GM18526 (cell line): Measurements from ENCODE around the gene C19orf12.

Experiments used
- POLR2A ChIP-seq: IDR thresholded peaks from 3 replicates; pipeline ENCODE4 v1.6.1; 2011; ENCODE audit not compliant: insufficient read length; ENCODE audit errors: extremely low read depth

C19orf12 gene

DNA sequence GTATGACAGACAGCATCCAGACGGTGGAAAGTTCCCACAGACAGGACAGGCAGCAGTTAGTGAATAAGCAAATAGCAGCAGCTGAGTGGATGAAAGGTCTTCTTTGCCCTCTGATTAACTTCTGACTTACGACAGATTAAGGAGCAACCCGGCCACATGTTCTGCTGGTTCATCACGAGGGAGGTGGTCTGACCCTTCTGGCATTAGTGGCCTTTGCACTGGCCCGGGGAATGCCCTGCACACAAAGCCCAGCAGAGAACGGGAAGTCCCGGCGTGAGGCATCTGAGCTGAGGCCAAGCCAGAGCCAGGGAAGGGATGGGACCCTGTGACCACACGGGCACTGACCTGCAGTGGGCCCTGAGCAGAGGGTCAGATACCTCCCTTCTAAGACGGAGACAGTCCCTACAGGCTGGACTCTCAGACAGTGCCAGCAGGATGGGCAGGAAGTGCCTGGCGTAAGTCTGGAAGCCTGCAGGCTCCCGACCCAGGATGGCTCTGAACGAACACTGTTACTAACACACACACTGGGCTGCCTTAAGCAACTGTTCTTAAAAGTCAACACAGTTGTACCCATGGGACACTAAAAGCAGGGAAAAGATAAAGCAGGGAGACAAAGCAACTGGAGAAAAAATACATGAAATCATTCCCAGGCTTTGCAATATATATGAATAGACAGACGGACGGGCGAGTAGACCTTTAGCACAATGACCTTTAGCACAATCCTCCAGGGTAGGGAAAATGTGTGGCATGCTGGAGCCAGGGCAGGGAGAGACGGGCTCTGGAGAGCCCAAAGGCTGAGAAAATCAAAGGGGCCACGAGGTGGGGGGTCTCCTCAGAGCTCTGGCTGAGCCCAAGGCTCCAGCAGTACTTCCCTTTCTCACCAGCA is 6.3 kb downstream of the C19orf12 start:
- no peak for TF ChIP-seq POLR2A

DNA sequence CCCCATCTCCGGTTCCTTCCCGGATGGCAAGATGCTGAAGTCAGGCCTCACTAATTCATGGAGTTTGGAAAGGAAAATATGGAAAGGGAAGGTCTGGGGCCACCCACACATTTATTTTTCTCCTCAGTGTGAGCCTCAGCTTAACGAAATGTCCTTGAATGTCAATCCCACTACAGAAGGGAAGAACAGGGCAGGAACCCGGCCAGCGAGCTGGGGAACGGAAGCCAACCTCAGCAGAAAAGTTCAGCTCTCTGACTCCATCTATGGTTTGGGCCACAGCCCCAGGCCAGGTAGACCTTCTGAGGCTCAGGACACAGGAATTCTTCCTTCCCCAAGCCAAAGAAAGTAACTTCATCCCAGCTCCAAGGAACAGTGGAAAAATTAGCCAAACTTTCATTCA is 8.4 kb downstream of the C19orf12 start:
- no peak for TF ChIP-seq POLR2A

DNA sequence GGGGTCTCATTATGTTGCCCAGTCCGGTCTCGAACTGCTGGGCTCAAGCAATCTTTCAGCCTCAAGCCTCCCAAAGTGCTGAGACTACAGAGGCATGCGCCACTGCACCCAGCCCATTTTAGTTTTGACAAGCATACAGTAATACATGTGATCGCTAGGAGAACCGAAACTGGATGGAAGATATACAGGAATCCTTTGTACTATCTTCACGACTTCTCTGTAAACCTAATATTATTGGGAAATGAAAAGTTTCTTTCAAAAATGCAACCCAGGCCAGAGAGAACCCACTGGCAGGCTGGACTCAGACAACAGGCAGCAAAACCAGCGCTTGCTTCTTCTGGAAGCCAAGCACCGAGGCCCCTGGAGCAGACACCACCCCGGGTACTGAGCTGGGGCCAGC is 9.4 kb downstream of the C19orf12 start:
- no peak for TF ChIP-seq POLR2A

DNA sequence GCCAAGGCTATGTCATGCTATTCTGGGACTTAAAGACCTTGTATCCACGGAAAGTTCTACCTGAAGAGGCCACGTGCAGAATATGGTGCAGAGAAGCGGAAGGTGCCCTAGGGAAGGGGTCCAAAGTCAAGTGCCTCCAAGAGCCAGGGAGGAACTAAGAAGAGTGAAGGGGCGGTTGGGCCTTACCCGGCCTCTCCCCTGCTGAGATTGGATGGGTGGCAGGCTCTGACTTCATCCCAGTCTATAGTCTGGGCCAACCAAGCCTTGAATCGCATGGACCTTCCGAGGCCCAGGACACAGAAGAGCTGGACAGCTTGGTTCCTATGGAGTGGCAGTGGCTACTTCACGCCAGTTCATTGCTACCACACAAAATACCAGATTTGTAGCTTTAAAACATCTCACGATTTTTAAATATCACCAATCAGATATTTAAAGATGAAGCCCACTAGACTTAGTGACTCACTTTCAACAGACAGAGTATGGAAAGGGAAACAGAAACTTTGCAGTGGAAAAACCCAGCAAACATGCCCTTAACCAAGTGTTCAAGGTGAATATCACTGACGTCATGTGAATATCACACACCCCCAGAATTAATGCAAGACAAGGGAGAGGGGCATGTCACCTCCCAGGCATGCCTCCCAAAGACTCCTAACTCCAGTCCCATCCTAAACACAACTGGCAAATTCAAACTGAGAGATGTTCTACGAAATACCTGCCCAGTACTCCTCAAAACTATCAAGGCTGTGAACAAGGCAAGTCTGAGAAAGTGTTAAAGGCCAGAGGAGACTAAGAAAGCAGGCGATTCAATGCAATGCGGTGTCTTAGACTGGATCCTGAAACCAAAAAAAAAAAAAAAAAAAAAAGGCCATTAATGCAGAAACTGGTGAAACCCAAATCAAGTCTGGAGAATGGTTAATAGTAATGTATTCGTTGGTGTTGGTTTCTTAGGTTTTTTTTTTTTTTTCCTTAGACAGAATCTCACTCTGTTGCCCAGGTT is 10.2 kb downstream of the C19orf12 start:
- no peak for TF ChIP-seq POLR2A

GRCh38 chr19:29702963-29703320 is 12.1 kb downstream of the C19orf12 start:
- no peak for TF ChIP-seq POLR2A

- no peak for TF ChIP-seq POLR2A
These were observed 12.7 kb downstream of the C19orf12 start for GRCh38 chr19:29702161-29702962.

GRCh38 chr19:29700498-29700897 is 14.6 kb downstream of the C19orf12 start:
- no peak for TF ChIP-seq POLR2A

- TF ChIP-seq POLR2A, result no peak
These were observed 15.2 kb downstream of the C19orf12 start for GRCh38 chr19:29699861-29700260.

DNA sequence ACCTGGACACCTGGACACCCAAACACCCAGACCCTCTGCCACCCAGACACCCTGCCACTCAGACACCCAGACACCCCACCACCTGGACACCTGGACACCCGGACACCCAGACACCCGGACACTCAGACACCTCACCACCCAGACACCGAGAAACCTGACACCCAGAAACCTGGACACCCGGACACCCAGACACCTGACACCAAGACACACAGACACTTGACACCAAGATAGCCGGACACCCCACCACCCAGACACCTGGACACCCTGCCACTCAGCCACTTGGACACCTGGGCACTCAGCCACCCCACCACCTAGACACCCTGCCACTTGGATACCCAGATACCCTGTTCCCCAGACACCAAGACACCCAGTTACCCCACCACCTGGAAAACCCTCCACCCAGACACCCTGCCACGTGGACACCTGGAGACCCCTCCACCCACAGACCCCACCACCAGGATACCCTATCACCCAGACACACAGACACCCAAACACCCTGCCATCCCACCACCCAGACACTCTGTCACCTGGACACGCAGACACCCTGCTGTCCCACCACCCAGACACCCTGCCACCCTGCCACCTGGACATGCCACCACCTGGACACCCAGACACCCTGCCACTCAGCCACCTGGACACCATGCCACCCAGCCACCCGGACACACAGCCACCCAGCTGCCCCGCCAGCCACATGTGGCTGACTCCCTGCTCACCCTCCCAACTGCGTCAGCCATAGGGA is 17.4 kb downstream of the C19orf12 start:
- no peak for TF ChIP-seq POLR2A

GRCh38 chr19:29696565-29696846 is 18.6 kb downstream of the C19orf12 start:
- TF ChIP-seq POLR2A, result no peak

DNA sequence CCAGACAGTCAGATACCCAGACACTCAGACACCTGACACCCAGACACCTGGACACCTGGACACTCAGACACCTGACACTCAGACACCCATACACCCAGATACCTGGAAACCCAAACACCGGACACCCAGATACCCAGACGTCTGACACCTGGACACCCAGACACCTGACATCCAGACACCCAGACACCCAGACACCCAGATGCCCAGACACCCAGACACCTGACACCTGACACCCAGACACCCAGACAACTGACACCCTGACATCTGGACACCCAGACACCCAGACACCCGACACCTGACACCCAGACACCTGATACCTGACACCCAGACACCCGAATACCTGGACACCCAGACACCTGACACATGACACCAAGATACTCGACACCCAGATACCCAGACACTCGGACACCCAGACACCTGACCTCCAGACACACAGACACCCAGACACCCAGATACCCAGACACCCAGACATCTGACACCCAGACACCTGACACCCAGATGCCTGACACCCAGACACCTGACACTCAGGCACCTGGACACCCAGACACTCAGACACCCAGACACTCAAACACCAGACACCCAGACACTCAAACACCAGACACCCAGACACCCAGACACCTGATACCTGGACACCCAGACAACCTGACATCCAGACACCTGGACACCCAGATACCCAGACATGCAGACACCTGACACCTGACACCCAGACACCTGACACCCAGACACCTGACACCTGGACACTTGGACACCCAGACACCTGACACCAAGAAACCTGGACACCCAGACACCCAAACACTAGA is 19.1 kb downstream of the C19orf12 start:
- no peak for TF ChIP-seq POLR2A

GRCh38 chr19:29694669-29695627 is 20.1 kb downstream of the C19orf12 start:
- TF ChIP-seq POLR2A, result no peak

DNA sequence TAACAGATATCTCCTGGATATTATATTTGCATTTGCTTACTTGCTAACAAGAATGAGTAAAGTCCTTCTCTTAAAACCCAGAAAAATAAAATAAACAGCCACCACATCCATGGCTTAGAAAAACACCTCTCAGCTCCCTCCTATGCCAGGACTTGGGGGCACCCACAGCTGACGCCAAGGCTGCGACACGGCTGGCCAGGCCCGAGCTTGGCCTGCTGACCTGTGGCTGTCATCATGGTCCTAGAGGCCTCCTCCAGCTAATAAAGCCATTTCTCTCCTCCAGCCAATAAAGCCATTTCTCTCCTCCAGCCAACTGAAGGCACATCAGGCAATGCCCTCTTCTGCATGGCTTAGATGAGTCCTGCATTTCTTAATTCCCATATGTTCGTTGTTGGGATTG is 20.9 kb downstream of the C19orf12 start:
- TF ChIP-seq POLR2A, result no peak
